Stimulated activated CD4-positive, alpha-beta T cell treated with anti-CD3 and anti-CD28 coated beads, Interleukin-12 subunit alpha, Interleukin-12 subunit beta, amount 100 ng/mL, for 48 hours (primary cell): ENCODE measurements around the gene HCRTR1.

Experiments used
- DNase-seq, 3 donors: peaks; one replicate each; pipeline ENCODE4 v3.0.0-alpha.2; 2020; ENCODE audit warnings: low read depth in 2 of 3, low spot score in 1 of 3

The HCRTR1 gene

DNA sequence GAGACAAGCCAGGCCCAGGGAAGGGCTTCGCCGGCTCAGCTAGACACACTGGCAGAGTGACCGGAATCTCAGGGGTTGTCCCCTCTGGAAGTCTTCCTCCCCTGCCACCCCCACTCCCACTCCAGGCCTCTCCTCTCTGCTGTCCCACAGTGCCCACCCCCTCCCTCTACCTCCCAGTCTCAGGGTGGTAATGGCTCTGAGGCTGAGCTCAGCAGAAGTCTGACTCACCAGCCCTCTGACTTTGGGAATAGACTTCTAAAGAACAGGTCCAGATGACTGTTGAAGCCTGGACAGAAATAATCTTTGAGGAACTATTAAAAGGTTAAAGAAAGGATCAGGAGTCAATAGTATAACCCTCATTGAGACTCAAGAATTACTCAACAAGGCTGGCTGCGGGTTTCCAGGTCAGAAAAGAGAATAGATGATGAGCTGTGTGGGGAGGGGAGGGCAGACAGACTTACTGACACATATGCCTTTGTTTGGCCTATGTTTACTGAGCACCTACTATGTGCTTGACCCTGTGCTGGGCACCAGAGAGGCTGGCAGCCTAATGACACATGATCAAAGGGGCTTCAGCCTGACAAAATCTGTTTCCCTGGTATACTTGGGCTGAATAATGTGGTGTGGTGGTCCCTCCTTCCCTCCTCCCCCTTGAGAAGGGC, 8.2 kb downstream of the HCRTR1 start:
- no peak for DNase-seq

DNA sequence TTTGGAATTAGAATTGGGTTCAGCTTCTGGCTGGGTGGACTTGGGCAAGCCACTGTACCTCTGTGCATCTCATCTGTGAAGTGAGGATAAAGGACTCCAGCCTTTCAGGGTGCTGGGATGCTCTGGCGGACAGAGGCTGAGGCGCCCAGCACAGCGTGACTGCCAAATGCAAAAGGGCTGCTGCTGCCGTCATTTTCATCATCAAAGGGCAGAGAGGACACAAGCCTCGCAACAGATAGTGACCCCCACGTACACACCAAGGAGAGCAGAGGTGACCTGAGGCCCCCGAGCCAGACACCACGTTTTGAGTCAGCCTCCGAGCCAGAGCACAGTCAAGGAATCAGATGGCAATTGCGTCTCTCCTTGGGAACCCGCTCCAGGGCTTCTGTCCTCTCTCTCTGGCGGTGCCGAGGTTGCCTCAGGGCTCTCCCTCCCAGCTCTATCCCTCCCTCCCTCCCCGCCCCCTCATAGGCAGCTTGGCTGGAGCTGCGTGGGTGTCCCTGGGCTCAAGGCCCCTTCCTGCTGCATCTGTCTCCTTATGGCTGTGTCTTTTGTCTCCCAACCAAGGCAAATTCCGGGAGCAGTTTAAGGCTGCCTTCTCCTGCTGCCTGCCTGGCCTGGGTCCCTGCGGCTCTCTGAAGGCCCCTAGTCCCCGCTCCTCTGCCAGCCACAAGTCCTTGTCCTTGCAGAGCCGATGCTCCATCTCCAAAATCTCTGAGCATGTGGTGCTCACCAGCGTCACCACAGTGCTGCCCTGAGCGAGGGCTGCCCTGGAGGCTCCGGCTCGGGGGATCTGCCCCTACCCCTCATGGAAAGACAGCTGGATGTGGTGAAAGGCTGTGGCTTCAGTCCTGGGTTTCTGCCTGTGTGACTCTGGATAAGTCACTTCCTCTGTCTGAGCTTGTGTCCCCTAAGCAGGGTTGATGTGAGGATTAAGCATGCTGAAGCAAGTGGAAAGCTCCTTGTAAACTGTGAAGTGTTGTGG, 9.0 kb downstream of the HCRTR1 start:
- DNase-seq: no peak

DNA sequence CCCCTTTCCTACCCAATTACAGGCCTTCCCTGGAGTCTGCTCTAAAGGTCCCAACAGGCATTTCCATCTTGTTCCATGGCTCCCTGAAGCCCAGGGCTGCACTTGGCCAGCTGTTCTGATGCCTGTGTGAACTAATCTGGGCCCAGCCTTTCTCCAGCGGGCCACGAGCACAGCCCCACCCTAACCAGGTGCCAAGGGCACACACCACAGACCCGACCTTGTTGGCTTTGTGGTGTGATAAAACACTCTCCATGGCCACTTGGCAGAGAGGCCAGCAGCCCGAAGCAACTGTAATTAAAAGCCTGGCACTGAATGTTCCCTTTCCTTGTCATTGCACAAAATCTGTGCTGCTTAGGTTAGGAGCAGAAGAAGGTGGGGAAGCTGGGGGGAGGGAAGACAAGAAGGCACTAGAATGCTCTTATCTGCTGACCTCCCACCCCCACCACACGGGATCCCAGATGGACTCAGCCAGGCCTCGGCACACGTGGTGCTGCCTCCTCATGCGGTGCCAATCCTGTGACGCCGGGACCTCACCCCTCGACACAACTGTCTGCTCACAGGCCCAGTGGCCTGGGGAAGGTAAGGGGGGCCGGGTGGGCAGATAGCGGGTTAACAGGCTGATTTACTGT, 9.9 kb downstream of the HCRTR1 start:
- DNase-seq: no peak

DNA sequence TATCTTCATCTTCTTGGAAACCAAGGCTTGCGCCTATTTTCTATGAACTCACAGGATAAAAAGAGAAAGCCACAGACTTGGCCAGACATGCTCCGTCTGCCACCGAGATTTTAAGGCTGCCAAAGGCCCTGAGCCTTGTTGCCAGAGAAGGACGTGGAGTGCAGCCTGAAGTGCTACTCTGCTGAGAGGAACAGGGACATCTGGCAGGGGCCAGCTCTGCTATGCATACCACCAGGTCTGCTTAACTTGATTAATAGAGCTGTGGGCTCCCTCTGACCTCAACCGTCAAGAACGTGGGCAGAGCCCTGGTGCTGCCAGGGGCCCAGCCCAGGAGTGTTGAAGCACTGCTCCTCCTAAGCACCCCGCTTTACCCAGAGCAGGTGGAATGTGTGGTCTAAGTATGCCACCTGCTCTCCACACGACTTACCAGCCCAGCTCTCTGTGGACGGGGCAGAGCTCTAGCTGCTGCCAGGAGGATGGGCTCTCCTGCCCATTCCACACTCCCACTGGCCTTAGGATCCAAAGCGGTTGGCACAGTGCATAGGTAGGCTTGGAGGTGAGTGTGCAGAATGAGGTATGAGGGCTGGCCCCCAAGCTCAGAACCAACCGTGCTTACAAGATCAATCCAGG, 10.6 kb downstream of the HCRTR1 start:
- DNase-seq: no peak

DNA sequence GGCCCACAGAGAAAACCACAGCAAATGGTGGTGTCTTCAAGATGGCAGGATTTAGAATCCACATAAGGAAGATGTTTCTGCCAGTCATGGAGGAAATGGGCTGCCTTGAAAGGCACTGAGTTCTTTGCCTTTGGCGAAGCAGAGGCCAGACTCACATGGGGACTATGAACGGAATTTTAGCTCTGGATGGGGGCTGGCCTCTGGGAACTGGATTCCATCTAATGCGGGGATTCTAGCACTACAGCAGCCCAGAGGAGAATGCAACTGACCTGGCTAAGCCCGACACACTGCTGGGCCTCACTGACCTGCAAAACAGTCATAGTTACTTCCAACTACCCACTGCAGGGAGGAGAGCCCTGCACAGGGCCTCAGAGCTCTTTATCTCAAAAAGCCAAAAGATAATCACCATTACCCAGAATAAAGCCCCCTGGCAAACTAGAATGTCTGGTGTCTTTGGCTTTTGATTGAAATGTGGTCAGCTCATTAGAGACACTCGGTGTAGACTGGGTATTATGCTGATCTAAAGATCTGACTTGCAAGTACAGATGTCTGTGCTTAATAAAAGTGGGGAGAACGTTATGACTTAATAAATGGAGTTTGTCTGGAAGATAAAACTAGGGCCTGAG, 11.6 kb downstream of the HCRTR1 start:
- no peak for DNase-seq

DNA sequence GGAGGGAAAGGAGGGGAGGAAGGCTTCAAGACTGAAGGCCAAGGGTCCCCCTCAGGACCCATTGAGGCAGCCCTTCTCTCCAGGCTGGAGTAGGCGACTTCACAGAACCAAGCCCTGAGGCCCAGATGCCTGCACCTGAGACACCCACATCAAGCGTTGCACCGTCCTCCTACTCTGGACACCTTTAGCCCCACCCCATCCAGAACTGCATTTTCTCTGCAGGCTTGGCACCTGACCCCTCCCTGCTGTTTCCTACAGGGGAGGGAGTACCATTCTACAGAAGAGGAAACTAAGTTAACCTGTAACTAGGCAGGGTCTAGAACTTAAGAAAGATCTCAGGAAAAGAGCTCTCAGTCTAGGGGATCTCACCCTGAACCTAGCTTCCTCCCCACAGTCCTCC, 15.2 kb downstream of the HCRTR1 start:
- DNase-seq: no peak

DNA sequence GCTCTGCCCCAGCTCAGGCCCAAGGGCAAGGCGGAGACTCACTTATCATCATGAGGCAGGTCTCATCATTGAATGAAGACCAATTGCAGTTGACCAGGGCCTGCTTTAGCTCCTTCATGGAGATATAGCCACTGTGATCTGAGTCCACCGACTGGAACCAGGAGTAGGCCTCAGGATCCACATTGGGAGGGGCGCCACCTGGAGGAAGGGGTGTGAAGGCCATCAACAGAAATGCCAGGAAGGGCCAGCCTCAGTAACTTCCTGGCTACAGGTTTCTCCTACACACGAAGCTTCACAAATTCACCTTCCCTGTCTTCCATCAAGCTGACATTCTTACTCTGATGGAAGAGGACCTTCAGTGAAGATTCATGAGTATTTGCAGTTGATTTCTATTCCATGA, 15.6 kb downstream of the HCRTR1 start:
- peak in 2 of 3 donors; percentile 14 to 23 for DNase-seq

DNA sequence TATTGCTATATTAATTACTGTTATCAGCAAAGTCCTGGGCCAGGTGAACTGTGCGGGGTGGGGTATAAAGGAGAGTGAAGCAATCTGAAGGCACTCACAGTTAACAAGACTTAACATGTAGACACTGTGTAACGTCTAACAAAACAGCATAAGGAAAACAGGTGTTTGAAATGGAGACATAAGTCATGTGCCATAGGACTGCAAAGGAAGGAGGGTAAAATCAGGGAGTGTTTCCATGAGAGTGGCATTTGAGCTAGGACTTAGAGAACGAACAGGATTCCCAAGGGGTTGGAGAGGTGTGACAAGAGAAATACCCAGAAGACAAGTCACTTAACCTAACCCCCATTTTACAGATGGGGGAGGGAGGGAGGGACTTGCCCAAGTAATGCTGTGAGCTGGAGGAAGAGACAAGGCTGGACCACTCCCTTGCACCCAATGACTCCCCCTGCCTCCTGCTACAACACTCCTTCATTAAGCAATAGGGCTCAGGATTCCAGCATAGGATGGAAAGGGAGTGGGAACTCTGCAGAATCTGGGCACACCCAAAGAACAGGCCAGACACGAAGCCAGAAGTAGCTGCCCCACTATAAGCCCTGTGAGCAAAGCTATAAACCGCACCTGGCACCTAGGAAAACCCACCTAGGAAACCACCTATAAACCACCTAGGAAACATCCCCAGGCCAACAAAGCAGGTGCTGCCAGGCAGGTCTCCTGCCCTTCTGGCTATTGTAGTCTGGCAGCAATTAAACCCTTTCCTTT, 20.6 kb downstream of the HCRTR1 start:
- DNase-seq: no peak

DNA sequence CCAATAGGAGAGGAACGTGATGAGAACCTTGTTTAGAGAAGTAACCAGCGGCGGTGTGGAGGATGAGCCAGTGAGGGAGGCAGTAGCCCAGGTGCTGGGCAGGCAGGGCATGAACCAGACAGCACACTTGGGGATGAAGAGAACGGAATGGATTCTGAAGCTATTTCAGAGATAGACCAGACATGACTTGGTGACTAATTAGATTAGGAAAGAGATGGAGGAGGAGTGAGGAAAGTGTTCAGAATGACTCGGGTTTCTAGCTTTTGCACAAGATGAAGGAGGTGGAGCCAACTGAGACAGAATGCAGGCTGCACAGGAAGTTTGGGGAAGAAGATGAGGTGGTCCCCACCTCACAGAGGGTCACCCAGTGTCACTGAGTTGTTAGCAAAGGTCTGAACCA, 22.1 kb downstream of the HCRTR1 start:
- no peak for DNase-seq

DNA sequence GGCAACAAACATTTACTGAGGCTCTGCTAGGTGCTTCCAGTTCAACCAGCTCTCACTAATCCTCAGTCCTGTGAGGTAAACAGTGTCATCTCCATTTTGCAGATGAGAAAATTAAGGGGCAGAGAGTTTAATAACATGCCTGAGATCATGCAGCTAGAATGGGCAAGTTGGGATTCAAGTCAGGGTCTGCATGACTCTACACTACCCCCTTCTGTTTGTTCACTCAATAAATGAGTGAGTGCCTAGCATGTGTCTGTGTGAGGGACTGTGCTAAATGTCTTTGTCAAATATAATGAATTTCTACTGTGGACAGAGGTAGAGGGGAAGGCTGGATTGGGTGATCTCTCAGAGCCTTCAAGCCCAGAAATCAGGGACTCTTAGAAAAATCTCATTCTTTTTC, 22.7 kb downstream of the HCRTR1 start:
- no peak for DNase-seq

DNA sequence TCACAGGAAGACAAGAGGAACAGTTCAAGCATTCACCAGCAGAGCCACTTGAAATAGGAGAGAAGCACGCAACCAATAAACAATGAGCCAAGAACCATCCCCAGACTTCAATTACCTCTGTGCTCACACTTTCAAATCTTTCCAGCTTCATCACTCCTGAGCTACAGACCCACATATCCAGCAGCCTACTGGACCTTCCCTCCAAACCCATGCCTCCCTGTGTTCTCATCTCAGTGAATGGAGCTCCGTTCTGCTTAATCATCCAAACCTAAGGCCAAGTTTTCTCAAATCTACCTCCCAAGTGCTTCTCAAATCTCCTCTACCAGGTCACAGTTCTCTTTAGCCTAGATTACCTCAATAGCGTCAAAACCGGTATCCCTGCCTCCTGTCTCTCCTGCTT, 23.5 kb downstream of the HCRTR1 start:
- DNase-seq: no peak

DNA sequence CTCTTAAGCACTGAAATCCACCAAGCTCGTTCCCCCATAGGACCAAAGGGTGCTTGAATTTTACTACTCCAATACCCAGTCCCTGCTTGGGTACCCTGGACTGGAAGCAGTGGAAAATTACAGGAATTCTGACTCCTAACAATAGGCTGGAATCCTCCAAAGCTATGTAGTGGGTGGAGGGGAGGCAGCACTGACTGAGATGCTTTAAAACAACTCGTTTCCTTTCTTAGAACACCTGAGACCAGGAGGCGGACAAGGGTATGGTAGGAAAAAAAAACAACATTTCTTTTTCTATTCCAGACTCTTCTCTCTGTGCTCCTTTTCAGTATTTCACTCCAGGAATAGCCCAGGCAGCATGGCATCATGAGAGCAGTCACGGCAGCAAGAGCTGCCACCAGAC, 24.9 kb downstream of the HCRTR1 start:
- no peak for DNase-seq

DNA sequence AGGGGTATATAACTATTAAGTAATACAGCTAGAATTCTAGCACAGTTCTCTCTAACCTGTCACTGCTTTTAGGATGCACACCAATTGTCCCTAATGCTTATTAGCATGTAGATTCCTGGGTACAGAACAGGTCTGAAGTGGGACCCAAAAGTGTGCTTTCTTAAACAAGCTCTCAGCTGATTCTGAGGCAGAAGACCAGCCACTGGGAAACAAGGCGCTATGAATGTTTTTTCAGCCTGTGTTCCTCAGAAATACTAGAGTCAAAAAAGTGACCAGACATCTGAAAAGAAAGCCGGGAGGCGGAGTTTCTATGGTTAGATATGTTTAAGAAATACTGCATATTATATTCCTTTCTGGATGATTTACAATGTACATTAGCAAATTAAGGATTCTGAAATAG, 25.4 kb downstream of the HCRTR1 start:
- DNase-seq: no peak

DNA sequence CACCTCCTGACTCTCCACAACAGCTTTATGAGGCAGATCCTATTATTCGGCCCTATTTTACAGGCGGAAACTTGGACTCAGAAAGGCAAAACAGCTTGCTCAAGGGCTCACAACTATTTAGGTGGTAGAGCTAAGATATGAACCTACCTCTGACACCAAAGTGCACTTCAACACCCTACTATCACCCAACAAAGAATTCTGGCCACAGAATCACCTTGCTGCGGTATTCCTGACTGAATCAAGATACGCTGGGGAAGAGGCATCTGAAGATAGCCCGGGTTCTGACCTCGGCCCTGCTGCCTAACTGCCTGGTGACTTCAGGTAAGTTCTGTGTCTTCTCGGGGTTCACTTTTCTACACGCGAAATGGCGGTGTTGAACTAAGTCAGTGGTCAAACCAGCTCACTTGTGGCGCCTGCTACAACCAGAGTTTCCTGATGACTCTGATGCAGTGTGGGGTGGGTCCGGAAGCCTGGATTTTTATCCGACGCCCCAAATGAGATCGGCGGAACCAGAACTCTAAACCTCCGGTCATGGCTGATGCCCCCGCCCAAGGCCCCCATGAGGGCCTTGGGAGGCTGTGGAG, 26.6 kb downstream of the HCRTR1 start:
- DNase-seq: no peak

DNA sequence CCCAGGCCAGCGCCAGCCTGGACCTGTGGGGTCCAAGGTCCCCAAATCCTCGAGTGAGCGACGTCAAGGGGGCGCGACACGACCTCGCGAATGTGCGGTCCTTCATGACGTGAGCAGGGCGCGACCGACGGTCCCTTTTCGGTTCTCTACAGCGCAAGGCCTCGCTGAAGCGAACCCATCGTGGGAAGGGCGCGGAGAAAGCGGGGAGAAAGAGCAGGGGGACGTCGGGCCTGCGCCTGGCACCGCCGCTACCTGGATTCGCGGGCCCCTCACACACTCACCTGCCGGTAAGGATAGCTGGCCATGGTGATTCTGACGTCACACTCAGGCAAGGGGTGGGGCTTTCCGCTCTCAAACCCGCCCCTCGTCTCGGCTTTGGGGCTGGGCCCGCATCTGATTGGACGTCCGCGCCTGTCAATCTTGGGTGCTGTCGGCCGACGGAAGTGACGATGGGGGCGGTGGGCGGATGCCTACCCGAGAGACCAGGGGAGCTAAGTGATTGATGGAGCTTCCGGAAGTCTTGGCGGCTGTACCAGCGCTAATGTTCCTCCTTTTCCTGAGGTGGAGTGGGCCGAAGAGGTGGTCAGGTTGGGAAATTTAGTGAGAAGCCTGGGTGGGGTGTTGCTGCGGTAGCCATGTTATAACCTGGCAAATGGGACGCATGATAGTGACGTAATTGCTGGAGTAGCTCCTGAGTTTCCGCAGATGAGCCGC, 27.2 kb downstream of the HCRTR1 start, which contains the start of gene PEF1:
Gene PEF1 (minus strand): TSS at position 317 of the 714 bp plus-strand sequence. CDS start 12 bp downstream, at position 305.
- peak; percentile 98 to 99 (median 98) for DNase-seq

DNA sequence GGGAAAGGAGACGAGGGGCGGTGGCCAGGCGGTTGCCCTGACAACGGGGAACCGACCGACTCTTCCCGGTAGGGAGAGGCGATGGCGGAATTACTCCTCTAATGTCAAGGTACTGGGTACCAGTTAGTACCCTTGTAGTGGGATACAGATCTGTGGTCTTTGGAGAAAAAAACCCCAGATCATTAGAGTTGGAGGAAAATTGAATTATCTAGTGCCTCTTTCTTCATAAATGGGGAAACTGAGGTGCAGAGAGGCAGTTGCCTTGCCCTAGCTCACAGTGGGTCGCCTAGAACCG, 27.7 kb downstream of the HCRTR1 start:
- no peak for DNase-seq

DNA sequence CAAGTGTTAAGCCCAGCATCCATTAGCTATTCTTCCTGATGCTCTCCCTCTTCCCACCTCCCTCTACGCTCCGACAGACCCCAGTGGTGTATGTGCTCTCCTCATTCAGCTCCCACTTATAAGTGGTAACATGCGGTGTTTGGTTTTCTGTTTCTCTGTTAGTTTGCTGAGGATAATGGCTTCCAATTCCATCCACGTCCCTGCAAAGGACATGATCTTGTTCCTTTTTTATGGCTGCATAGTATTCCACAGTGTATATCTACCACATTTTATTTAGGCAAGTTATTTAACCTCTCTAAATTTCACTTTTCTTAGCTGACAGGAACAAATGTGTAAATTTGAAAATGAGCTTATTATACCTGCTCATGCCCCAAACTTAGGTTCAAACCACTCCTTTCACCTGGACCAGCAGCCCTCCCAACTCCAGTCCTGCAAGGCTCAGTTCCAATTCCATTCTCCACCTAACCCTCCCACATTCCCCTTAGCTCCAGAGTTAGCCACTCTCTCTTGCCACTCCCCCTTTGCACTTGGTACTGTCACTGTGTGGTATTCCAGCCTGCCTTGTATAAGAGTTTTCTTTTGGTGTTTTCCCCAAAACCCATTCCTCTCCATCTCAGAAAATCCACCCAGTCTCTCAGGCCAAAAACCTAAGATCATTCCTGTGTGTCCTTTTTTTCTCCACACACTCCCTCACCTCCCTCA, 28.9 kb downstream of the HCRTR1 start:
- DNase-seq: no peak

DNA sequence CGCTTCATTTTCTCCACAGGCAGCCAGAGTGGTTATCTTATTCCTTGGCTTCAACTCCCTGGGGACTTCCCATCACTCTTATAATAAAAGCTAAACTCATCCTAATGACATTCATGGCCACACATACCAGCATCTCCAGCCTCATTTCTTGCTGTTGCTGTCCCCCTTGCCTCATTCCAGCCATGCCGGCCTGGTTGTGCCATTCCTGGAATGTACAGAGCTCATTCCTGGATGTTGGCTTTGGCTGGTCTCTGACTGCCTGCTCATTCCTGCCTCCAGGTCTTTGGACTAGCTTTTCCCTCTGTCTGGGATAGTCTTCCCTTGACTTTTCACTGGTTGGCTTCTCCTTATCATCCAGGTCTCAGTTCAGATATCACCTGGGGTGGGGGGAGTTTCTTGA, 29.6 kb downstream of the HCRTR1 start:
- DNase-seq: no peak

DNA sequence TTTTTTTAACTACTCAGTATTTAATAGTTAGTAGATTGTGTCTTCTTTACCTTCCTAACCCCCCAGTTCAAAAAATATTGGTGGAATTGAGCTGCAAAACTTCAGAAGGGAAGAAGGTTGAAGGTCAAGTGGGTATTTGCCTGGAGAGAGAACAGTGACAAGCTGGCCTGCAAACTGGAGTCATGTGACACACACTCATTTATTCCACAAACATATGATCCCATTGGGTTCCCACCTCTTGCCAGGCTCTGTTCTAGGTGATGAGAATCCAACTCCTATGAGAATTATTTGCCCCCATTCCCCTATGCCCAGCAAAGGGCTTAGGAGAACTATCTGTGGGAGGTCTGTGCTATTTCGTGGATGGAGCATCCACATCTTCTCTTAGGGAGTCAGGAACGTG, 30.7 kb downstream of the HCRTR1 start:
- no peak for DNase-seq
